ENCODE measurements around the gene STK38.

DNA sequence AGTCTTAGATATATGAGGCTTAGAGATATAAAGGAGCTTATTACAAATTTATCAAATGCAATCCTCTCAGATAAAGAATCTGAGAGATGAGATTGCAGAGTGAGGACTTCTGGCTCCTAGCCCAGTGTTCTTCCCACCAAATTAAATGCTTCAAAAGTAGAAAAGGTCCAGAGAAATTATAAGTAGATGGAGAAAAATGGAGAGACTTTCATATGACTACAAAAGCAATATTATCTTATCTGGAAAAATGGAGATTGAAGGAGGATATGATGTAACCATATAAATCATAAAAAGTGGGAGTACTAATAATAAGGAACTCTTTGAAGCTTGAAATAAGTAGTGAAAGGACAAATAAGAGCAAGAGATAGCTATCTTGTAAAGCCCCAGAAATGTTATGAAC is 101.7 kb downstream of the STK38 start:
- TF ChIP-seq, protein P1, sequence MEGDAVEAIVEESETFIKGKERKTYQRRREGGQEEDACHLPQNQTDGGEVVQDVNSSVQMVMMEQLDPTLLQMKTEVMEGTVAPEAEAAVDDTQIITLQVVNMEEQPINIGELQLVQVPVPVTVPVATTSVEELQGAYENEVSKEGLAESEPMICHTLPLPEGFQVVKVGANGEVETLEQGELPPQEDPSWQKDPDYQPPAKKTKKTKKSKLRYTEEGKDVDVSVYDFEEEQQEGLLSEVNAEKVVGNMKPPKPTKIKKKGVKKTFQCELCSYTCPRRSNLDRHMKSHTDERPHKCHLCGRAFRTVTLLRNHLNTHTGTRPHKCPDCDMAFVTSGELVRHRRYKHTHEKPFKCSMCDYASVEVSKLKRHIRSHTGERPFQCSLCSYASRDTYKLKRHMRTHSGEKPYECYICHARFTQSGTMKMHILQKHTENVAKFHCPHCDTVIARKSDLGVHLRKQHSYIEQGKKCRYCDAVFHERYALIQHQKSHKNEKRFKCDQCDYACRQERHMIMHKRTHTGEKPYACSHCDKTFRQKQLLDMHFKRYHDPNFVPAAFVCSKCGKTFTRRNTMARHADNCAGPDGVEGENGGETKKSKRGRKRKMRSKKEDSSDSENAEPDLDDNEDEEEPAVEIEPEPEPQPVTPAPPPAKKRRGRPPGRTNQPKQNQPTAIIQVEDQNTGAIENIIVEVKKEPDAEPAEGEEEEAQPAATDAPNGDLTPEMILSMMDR (IDR thresholded peaks at IDR 0.05): no peak
- TF ChIP-seq POLR2A (IDR thresholded peaks at IDR 0.05): no peak
